ENCODE data around the gene LCMT1. TPM values are rescaled to one million over a fixed set of nuclear protein-coding genes. Genes with fewer than 3 reads are reported as not detected.
A peak's percentile ranks its signal among the peaks of the same experiment; 100 is the strongest.

LCMT1 gene
- total and polyA plus RNA-seq, 9 donors: 26.2 to 42.2 (median 39.0) TPM

DNA sequence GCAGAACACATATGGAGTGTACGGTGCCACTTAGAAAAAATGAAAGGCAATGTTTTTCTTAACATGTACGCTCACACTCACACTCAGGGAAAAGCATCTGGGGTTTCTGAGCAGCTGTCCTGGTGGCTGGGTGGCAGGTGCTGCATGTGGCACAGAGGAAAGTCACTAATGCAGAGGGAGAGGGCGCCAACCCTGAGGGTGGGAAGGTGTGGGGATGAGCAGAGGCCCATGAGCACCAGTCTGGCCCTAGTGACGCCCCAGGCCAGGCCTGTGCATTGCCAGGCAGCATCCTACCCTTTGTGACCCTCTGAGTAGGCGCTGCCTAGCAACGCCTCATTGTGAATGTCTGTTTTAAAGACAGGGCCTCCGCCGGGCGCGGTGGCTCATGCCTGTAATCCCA, 19.1 kb upstream of the LCMT1 start:
- no peak for DNase-seq
- no peaks in the 10 kb centered on the region for H3K4me1 ChIP-seq (ENCODE audit: control insufficient read depth, insufficient read depth, low read length)
- no peaks in the 10 kb centered on the region for H3K36me3 ChIP-seq (ENCODE audit: control insufficient read depth, insufficient read depth, low read length)
- 89% methylated on average over 8 of the region's 10 CpGs for WGBS (ENCODE audit: insufficient coverage)
- no peak overlapping the region for H3K27ac ChIP-seq (ENCODE audit: low read length)
- no peaks in the 10 kb centered on the region for H3K9me3 ChIP-seq (replicated peaks; ENCODE audit: control insufficient read depth, low read depth, low read length)
- no peak overlapping the region for H3K4me3 ChIP-seq (ENCODE audit: low read length)
- peaks cover 2% of the 10 kb centered on the region for H3K27me3 ChIP-seq (ENCODE audit: control insufficient read depth, insufficient read depth, low read length)

DNA sequence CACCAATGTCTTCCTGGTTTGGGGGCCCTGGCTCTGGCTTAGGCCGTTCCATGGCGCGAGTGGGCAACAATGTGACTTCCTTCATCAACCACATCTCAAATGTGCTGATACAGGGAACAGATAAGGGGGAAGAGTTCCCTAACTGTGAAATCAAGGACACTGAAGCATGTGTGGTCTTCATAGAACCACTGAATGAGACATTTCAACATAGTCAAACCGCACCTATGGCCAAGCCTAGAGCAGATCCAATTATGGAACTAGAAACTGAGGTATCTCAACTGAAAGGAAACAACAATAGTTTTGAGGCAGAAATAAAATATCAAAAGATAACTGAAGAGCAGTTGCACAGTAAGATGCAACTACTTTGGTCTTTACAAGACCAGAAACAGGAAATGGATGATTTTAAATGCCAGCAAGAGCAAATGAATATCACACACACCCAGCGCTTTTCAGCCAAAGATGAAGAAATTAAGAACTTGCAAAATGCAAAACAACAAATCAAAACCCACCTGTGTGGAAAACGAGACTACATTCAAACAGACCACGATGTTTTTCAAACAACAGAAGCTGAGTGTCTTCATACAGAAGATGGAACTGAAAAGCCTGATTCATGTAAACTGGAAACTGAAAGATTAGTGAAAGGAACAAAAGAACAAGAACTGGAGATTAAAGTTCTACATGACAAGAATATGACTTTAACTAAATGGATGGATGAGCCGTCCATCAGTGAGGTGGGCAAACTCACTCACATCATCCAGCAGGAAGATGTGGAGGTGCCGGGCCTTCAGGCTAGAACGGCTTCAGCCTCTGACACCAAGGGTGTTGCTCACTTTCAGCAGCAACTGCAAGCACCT, 18.1 kb upstream of the LCMT1 start:
- H3K27ac ChIP-seq (ENCODE audit: low read length): no peak overlapping the region
- H3K36me3 ChIP-seq (ENCODE audit: control insufficient read depth, insufficient read depth, low read length): no peaks in the 10 kb centered on the region
- H3K4me3 ChIP-seq (ENCODE audit: low read length): no peak overlapping the region
- peaks cover 2% of the 10 kb centered on the region for H3K27me3 ChIP-seq (ENCODE audit: control insufficient read depth, insufficient read depth, low read length)
- DNase-seq: no peak
- 92% methylated on average over 3 of the region's 10 CpGs for WGBS (ENCODE audit: insufficient coverage)
- no peaks in the 10 kb centered on the region for H3K4me1 ChIP-seq (ENCODE audit: control insufficient read depth, insufficient read depth, low read length)
- no peaks in the 10 kb centered on the region for H3K9me3 ChIP-seq (replicated peaks; ENCODE audit: control insufficient read depth, low read depth, low read length)

DNA sequence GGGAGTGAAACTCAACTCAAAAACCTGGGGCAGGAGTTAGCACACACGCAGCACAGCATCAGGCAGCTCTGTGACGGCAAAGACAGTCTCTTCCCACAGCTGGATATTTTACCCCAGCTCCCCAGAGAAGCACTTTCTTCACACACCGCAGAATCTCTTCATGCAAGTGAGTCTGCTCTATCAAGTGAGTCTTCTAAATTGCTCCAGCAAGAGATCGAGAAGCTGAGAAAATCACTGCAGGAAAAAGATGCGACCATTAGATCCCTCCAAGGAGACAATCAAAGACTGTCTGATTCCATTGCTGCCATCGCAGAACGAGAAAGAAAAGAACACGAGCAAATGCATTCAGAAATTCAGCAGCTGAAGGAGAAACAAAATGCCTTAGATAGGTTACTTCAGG, 16.9 kb upstream of the LCMT1 start:
- Histone ChIP-seq H3K4me3 (ENCODE audit: low read length) (no peak overlapping the region), H3K36me3 (ENCODE audit: control insufficient read depth, insufficient read depth, low read length) (no peaks in the 10 kb centered on the region), H3K27me3 (ENCODE audit: control insufficient read depth, insufficient read depth, low read length) (peaks cover 2% of the 10 kb centered on the region), H3K9me3 (replicated peaks; ENCODE audit: control insufficient read depth, low read depth, low read length) (no peaks in the 10 kb centered on the region), H3K27ac (ENCODE audit: low read length) (no peak overlapping the region), H3K4me1 (ENCODE audit: control insufficient read depth, insufficient read depth, low read length) (no peaks in the 10 kb centered on the region)
- WGBS (ENCODE audit: insufficient coverage): 57% methylated on average over 4 of the region's 8 CpGs
- DNase-seq: no peak

DNA sequence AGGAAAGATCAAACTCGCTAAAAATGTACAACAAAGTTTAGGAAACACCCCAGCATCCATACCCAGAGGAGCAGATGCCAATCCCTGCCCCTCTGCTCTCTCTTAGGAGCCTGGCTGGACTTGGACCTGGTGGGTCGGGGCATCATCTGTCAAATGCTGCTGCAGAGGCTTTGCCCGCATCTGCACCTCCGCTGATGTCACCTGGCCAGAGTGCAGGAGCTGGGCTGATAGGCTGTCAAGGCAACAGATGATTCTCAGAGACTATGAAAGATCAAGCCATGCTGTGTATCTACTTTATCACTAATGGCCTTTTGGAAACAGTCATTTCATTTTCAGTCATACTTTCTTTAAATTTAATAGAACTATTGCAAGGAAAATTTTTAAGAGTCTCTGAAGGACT, 15.9 kb upstream of the LCMT1 start:
- Histone ChIP-seq H3K4me3 (ENCODE audit: low read length) (no peak overlapping the region), H3K27ac (ENCODE audit: low read length) (no peak overlapping the region), H3K36me3 (ENCODE audit: control insufficient read depth, insufficient read depth, low read length) (no peaks in the 10 kb centered on the region), H3K9me3 (replicated peaks; ENCODE audit: control insufficient read depth, low read depth, low read length) (no peaks in the 10 kb centered on the region), H3K4me1 (ENCODE audit: control insufficient read depth, insufficient read depth, low read length) (no peaks in the 10 kb centered on the region), H3K27me3 (ENCODE audit: control insufficient read depth, insufficient read depth, low read length) (peaks cover 2% of the 10 kb centered on the region)
- WGBS (ENCODE audit: insufficient coverage): 82% methylated on average over 1 of the region's 4 CpGs
- DNase-seq: no peak

DNA sequence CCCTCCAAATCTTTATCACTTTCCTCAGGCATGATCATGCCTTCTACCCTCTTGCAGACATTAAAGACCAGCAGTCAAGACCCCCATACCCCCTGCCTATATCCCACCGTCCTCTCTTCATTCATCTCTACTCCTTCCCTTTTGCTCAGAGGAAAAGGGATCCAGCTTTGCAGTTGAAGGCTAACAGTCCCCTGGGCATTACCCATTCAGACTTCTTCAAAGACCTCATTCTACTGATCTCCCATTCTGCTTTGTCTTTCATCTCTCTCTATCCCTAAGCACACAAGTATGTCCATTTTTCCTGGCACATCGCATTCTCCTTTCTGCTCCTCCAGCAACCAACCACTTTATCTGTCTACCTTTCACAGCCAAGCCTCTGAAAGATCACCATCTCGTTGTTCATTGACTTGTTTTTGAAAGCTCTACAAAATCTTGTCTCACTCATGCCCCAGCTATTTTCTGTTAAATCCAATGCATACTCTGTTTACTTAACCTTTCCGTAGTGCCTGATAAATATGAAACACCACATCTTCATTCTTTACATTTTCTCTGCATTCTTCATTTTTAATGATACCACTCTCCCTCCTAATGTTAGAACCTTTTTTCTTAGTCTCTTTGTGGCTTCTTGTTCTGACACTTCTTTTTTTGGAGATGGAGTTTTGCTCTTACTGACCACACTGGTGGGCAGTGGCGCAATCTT, 14.1 kb upstream of the LCMT1 start:
- WGBS (ENCODE audit: insufficient coverage): 41% methylated on average over 3 of the region's 5 CpGs
- DNase-seq: no peak
- no peaks in the 10 kb centered on the region for H3K4me1 ChIP-seq (ENCODE audit: control insufficient read depth, insufficient read depth, low read length)
- no peak overlapping the region for H3K4me3 ChIP-seq (ENCODE audit: low read length)
- H3K36me3 ChIP-seq (ENCODE audit: control insufficient read depth, insufficient read depth, low read length): no peaks in the 10 kb centered on the region
- H3K27ac ChIP-seq (ENCODE audit: low read length): no peak overlapping the region
- peaks cover 2% of the 10 kb centered on the region for H3K27me3 ChIP-seq (ENCODE audit: control insufficient read depth, insufficient read depth, low read length)
- no peaks in the 10 kb centered on the region for H3K9me3 ChIP-seq (replicated peaks; ENCODE audit: control insufficient read depth, low read depth, low read length)

DNA sequence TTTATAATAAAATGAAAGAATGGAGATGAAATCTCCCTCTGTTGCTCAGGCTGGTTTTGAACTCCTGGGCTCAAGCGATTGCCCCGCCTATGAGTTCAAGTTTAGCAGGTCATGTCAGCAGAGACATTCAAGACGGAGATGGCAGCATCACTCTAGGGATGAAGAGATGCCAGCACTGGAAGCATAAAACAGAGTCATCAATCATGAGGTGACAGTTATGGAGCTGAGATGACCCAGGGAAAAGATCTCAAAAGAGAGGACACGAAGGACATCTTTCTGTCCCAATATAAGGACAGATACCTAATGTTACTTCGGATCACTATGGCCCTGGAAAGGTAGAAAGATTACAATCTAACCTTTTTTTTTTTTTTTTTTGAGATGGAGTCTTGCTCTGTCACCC, 11.0 kb upstream of the LCMT1 start:
- H3K27me3 ChIP-seq (ENCODE audit: control insufficient read depth, insufficient read depth, low read length): peaks cover 2% of the 10 kb centered on the region
- H3K4me3 ChIP-seq (ENCODE audit: low read length): no peak overlapping the region
- no peak overlapping the region for H3K27ac ChIP-seq (ENCODE audit: low read length)
- H3K4me1 ChIP-seq (ENCODE audit: control insufficient read depth, insufficient read depth, low read length): no peaks in the 10 kb centered on the region
- H3K36me3 ChIP-seq (ENCODE audit: control insufficient read depth, insufficient read depth, low read length): no peaks in the 10 kb centered on the region
- H3K9me3 ChIP-seq (replicated peaks; ENCODE audit: control insufficient read depth, low read depth, low read length): no peaks in the 10 kb centered on the region
- DNase-seq: no peak
- WGBS (ENCODE audit: insufficient coverage): 48% methylated on average over 2 of the region's 5 CpGs

DNA sequence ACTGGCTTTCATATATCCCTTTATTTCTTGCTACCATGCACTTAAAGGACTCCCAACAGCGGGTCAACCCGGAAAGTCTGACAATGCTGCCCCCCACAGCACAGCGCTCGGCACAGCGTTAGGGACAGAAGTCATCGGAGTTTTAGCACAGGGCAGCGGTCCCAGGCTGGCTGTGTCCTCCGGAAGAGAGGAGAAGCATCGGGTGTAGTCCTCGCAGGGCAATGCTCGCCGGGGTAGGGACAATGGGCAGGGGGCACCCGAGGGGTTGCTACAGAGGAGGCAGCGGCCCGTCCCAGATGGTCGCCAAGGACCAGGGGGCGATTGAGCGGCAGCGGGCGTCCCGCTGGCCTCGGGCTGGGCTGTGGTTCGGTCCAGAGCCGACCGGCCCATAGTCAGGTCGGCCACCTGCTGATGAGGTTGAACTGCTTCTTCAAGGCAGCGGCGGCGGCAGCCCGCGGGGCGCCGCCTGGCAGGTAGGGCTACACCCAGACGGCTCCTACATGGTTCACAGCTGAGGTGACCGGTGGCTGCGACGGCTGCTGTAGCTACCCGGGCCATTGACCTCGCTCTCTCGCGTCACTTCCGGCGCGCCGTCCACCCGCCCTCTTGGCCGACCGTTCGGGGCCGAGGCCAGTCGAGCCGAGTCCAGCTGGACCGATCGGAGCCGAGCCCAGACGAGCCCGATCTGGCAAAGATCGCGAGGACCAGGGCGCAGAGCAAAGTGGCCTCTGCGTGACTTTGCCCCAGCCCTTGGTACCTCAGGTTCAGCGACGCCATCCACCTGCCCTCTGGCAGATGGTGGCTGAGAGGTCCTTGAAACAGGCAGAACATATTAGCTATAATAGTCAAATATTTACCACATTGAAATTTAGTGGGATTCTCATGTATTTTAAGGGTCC, 4.7 kb upstream of the LCMT1 start:
- no peaks in the 10 kb centered on the region for H3K9me3 ChIP-seq (replicated peaks; ENCODE audit: control insufficient read depth, low read depth, low read length)
- peak; percentile 96 for DNase-seq
- H3K27me3 ChIP-seq (ENCODE audit: control insufficient read depth, insufficient read depth, low read length): peaks cover 2% of the 10 kb centered on the region
- H3K4me3 ChIP-seq (ENCODE audit: low read length): peak overlapping the region; percentile 90
- no peaks in the 10 kb centered on the region for H3K36me3 ChIP-seq (ENCODE audit: control insufficient read depth, insufficient read depth, low read length)
- H3K27ac ChIP-seq (ENCODE audit: low read length): peak overlapping the region; percentile 83
- under 1% methylated on average over 61 of the region's 63 CpGs for WGBS (ENCODE audit: insufficient coverage)
- H3K4me1 ChIP-seq (ENCODE audit: control insufficient read depth, insufficient read depth, low read length): peaks cover 18% of the 10 kb centered on the region

DNA sequence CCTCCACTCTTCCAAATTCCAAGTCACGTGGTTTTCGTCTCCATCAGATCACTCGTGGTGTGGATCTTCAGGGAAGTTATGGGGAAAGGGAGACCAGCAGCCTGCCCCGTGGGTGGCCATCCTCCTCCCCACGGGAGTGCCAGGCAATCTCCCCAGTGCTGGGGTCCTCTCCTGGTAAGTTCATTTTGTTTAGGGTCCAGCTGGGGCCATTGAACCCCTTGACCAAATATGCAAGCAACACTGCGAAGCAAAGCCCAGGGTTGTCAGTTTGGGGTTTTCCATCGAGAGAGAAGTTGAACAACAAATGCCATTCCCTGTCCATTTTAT, 4.1 kb upstream of the LCMT1 start:
- no peak for DNase-seq
- H3K9me3 ChIP-seq (replicated peaks; ENCODE audit: control insufficient read depth, low read depth, low read length): no peaks in the 10 kb centered on the region
- WGBS (ENCODE audit: insufficient coverage): 58% methylated on average over 3 of the region's 7 CpGs
- H3K27ac ChIP-seq (ENCODE audit: low read length): peak overlapping the region; percentile 83
- H3K4me3 ChIP-seq (ENCODE audit: low read length): peak overlapping the region; percentile 90
- H3K27me3 ChIP-seq (ENCODE audit: control insufficient read depth, insufficient read depth, low read length): peaks cover 2% of the 10 kb centered on the region
- no peaks in the 10 kb centered on the region for H3K36me3 ChIP-seq (ENCODE audit: control insufficient read depth, insufficient read depth, low read length)
- peaks cover 22% of the 10 kb centered on the region for H3K4me1 ChIP-seq (ENCODE audit: control insufficient read depth, insufficient read depth, low read length)

DNA sequence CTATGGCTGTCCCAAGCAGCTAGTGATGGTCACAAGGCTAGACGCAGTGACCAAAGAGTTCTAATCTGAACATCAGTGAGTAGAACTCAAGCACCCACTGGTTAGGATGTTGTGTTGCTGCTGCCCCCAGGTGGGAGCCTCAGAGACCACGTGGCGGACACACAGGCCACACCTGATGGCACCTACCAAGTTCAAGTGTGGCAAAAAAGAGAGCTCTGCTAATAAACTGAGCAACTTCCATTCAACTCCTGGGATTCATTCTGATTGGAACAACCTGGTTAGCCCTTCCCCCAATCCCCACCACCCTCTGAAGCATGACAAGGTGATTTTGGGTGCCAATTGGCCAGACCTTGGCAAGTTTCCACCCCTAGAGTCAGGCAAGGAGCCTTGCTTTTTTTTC, 3.5 kb upstream of the LCMT1 start:
- H3K4me1 ChIP-seq (ENCODE audit: control insufficient read depth, insufficient read depth, low read length): peaks cover 22% of the 10 kb centered on the region
- H3K27me3 ChIP-seq (ENCODE audit: control insufficient read depth, insufficient read depth, low read length): peaks cover 2% of the 10 kb centered on the region
- H3K4me3 ChIP-seq (ENCODE audit: low read length): no peak overlapping the region
- no peak overlapping the region for H3K27ac ChIP-seq (ENCODE audit: low read length)
- WGBS (ENCODE audit: insufficient coverage): 100% methylated on average over 1 of the region's 3 CpGs
- DNase-seq: no peak
- no peaks in the 10 kb centered on the region for H3K9me3 ChIP-seq (replicated peaks; ENCODE audit: control insufficient read depth, low read depth, low read length)
- no peaks in the 10 kb centered on the region for H3K36me3 ChIP-seq (ENCODE audit: control insufficient read depth, insufficient read depth, low read length)

DNA sequence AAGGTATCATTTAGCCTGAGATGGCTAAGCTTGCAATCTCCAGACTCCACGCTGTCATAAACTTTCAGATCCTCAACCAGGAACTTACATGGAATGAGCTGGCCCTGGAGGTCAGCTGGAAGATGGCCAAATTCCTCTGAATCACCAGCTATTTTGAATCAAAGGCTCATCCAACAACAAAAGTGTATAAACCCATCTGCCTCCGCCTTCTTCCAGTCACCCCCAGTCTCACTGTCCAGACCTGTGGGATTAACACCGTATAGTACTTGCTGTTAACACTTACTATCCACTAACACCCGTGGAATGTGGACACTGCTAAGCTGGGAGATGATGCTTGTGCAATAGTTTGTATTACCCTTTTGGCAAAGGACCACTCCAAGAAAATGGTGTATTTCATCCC, 1.9 kb upstream of the LCMT1 start:
- H3K4me3 ChIP-seq (ENCODE audit: low read length): no peak overlapping the region
- H3K27me3 ChIP-seq (ENCODE audit: control insufficient read depth, insufficient read depth, low read length): peaks cover 2% of the 10 kb centered on the region
- peak; percentile 36 for DNase-seq

More for the DNA sequence above, 1.9 kb upstream of the LCMT1 start:
- H3K27ac ChIP-seq (ENCODE audit: low read length): no peak overlapping the region
- H3K4me1 ChIP-seq (ENCODE audit: control insufficient read depth, insufficient read depth, low read length): peaks cover 22% of the 10 kb centered on the region
- no peaks in the 10 kb centered on the region for H3K9me3 ChIP-seq (replicated peaks; ENCODE audit: control insufficient read depth, low read depth, low read length)
- WGBS (ENCODE audit: insufficient coverage): 63% methylated on average over 2 of the region's 4 CpGs
- peaks cover 5% of the 10 kb centered on the region for H3K36me3 ChIP-seq (ENCODE audit: control insufficient read depth, insufficient read depth, low read length)

Measured in muscle of leg (tissue), 11 donors.